Peyer's patch (tissue), 4 donors: ENCODE data around the gene CDK11A.
"Not testable (repeated sequence)": the region's sequence is repeated elsewhere in the genome, so short reads cannot be mapped to it uniquely, and the experiment has no call there.

Source experiments
- POLR2A ChIP-seq, 2 donors: fragments of 450-650 bp; IDR thresholded peaks; one replicate each; pipeline ENCODE4 v1.5.1; 2017; ENCODE audit warnings: antibody characterized with exemption in 2 of 2, mild to moderate bottlenecking in 2 of 2, moderate library complexity in 2 of 2
- TF ChIP-seq, protein P1 (sequence below), 6 experiments: fragments of 450-650 bp in 4 of 6; fragments of 200-600 bp in 2 of 6; sonication (generic) in 1 of 6; IDR thresholded peaks; one replicate each; pipeline ENCODE4 v1.5.1; 2017 to 2019; ENCODE audit warnings: antibody characterized with exemption in 6 of 6, mild to moderate bottlenecking in 3 of 6, moderate library complexity in 1 of 6

DNA sequence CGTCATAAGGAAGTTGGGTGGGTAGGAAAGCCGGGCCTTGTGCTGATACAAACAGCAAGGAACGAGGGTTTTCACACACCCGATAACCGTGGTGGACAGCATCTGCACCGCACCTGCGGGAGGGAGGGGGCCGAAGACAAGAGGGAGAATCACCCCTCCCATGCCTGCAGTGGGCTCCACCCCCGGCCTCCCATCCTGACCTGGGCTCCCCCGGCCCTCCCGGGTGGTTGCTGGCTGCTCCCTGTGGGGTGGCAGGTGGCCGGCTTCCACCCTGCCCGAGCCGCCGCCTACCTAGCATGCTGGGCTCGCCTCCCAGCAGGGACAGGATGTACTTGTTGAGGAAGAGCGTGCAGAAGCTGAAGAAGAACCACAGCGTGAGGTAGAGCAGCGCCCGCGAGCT is 48.1 kb downstream of the CDK11A start:
- TF ChIP-seq, protein P1, sequence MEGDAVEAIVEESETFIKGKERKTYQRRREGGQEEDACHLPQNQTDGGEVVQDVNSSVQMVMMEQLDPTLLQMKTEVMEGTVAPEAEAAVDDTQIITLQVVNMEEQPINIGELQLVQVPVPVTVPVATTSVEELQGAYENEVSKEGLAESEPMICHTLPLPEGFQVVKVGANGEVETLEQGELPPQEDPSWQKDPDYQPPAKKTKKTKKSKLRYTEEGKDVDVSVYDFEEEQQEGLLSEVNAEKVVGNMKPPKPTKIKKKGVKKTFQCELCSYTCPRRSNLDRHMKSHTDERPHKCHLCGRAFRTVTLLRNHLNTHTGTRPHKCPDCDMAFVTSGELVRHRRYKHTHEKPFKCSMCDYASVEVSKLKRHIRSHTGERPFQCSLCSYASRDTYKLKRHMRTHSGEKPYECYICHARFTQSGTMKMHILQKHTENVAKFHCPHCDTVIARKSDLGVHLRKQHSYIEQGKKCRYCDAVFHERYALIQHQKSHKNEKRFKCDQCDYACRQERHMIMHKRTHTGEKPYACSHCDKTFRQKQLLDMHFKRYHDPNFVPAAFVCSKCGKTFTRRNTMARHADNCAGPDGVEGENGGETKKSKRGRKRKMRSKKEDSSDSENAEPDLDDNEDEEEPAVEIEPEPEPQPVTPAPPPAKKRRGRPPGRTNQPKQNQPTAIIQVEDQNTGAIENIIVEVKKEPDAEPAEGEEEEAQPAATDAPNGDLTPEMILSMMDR (IDR thresholded peaks at IDR 0.05): not testable (repeated sequence)
- not testable (repeated sequence) for TF ChIP-seq POLR2A (IDR thresholded peaks at IDR 0.05)
